K562 (cell line): Measurements from ENCODE around the gene SERPINE3. TPM values are rescaled to one million over a fixed set of nuclear protein-coding genes. Genes with fewer than 3 reads are reported as not detected.

Experiments
- ATAC-seq: fragments of 200-7000 bp; cut with Tn5 transposase; 3 replicates; pipeline ENCODE4 v1.9.1; 2020; ENCODE audit warnings: moderate library complexity
- BruUV-seq: library from RNA; stranded (reverse); fragments of 400-500 nt; replicated peaks from 2 replicates; lab custom pipeline; 2021; lab: Mats Ljungman, UMichigan
- CTCF ChIA-PET: fragments of 300-600 bp; formaldehyde crosslinking; extraction: SDS; loops from one replicate; lab custom pipeline; 2021; ENCODE audit warnings: low intra/inter-chr PET ratio; lab: Yijun Ruan, JAX
- POLR2A ChIA-PET: fragments of 300-600, 350-650 bp; sonication (Branson Sonifier 250); formaldehyde crosslinking; extraction: SDS; loops from one replicate; lab custom pipeline; 2021; ENCODE audit warnings: antibody characterized with exemption, inconsistent platforms; lab: Yijun Ruan, JAX
- DNase-seq, 4 experiments: peaks; one replicate each; pipeline versions ENCODE4 v3.0.0 to v3.0.0-alpha.2; 2011 to 2018; ENCODE audit warnings: low spot score in 3 of 4, mixed read lengths in 3 of 4; ENCODE audit errors: extremely low read depth in 1 of 4
- FAIRE-seq: peaks from 2 replicates; lab custom pipeline; 2011; peaks lifted over from hg19 to GRCh38; lab: Jason Lieb, UNC
- H2AFZ ChIP-seq: 2 replicates; pipeline ENCODE4 v1.6.0; 2011; ENCODE audit warnings: low read depth, low read length, control low read depth, inconsistent platforms
- H3K27ac ChIP-seq: fragments of 200-600 bp; 3 replicates; pipeline ENCODE4 v1.8.0; 2011; ENCODE audit warnings: low read depth, mild to moderate bottlenecking, control low read depth, inconsistent platforms, low read length, moderate library complexity, mixed read lengths; ENCODE audit errors: extremely low read depth
- H3K27me3 ChIP-seq, 2 experiments: fragments of 300-600 bp in 1 of 2; 2 replicates in 1 of 2; 3 replicates in 1 of 2; pipeline versions ENCODE4 v1.6.0 to v1.8.0; 2011; ENCODE audit warnings: inconsistent platforms in 2 of 2, low read length in 2 of 2, mild to moderate bottlenecking in 1 of 2, mixed read lengths in 1 of 2, moderate library complexity in 1 of 2; ENCODE audit not compliant: control insufficient read depth in 2 of 2, insufficient read depth in 2 of 2
- H3K36me3 ChIP-seq: fragments of 300-600 bp; 3 replicates; pipeline ENCODE4 v1.8.0; 2011; ENCODE audit warnings: mild to moderate bottlenecking, low read length, inconsistent platforms; ENCODE audit not compliant: control insufficient read depth, insufficient read depth
- H3K4me1 ChIP-seq, 2 experiments: fragments of 200-600 bp in 1 of 2; replicated peaks in 1 of 2; 2 replicates in 1 of 2; 3 replicates in 1 of 2; pipeline versions ENCODE4 v1.5.1 to v1.8.0; 2011; ENCODE audit warnings: inconsistent platforms in 2 of 2, low read length in 2 of 2, mild to moderate bottlenecking in 1 of 2, mixed read lengths in 1 of 2, moderate library complexity in 1 of 2; ENCODE audit not compliant: control insufficient read depth in 2 of 2, insufficient read depth in 2 of 2
- H3K4me2 ChIP-seq: 2 replicates; pipeline ENCODE4 v1.6.1; 2011; ENCODE audit warnings: low read length, control low read depth, inconsistent platforms, mixed read lengths; ENCODE audit not compliant: insufficient read depth
- H3K4me3 ChIP-seq: fragments of 200-600 bp; sonication (generic), shearing (Covaris generic); 2 replicates; pipeline ENCODE4 v1.5.1; 2016; ENCODE audit warnings: control low read depth, inconsistent platforms
- H3K79me2 ChIP-seq: fragments of 200-600 bp; 3 replicates; pipeline ENCODE4 v1.8.0; 2011; ENCODE audit warnings: low read length, inconsistent platforms; ENCODE audit not compliant: control insufficient read depth, insufficient read depth
- H3K9ac ChIP-seq, 2 experiments: 2 replicates each; pipeline versions ENCODE4 v1.6.0 to v1.6.1; 2011; ENCODE audit warnings: low read depth in 2 of 2, low read length in 2 of 2, control low read depth in 1 of 2, inconsistent platforms in 1 of 2, mild to moderate bottlenecking in 1 of 2, mixed read lengths in 1 of 2; ENCODE audit not compliant: insufficient read depth in 1 of 2
- H3K9me1 ChIP-seq: one replicate; pipeline ENCODE4 v1.6.0; 2011; ENCODE audit warnings: inconsistent platforms, mild to moderate bottlenecking, low read length, moderate library complexity; ENCODE audit not compliant: control insufficient read depth, insufficient read depth
- H3K9me3 ChIP-seq: replicated peaks from 2 replicates; pipeline ENCODE4 v1.5.1; 2011; ENCODE audit warnings: low read depth, low read length, inconsistent platforms; ENCODE audit not compliant: control insufficient read depth, insufficient read depth
- H4K20me1 ChIP-seq: replicated peaks from 2 replicates; pipeline ENCODE4 v1.6.1; 2011; ENCODE audit warnings: low read length, inconsistent platforms, mixed read lengths; ENCODE audit not compliant: control insufficient read depth, insufficient read depth
- CEBPZ ChIP-seq: fragments of 150-350 bp; IDR thresholded peaks from 2 replicates; pipeline ENCODE4 v1.6.1; 2014; ENCODE audit warnings: low read depth, mild to moderate bottlenecking, low read length, borderline replicate concordance
- ELK3 ChIP-seq: fragments of 450-650 bp; formaldehyde crosslinking; IDR thresholded peaks from 2 replicates; pipeline ENCODE4 v1.4.0; 2020; ENCODE audit warnings: mild to moderate bottlenecking
- ERF ChIP-seq: fragments of 450-650 bp; formaldehyde crosslinking; IDR thresholded peaks from 2 replicates; pipeline ENCODE4 v1.4.0; 2020; ENCODE audit warnings: mild to moderate bottlenecking, mixed read lengths
- FOXJ3 ChIP-seq: sonication (generic); formaldehyde crosslinking; IDR thresholded peaks from 2 replicates; pipeline ENCODE4 v1.4.0; 2020; ENCODE audit warnings: mild to moderate bottlenecking, missing genetic modification reagents
- GTF2B ChIP-seq: IDR thresholded peaks from 2 replicates; pipeline ENCODE4 v1.6.1; 2011; ENCODE audit not compliant: insufficient read length; ENCODE audit errors: extremely low read depth
- KHSRP ChIP-seq: fragments of 450-650 bp; IDR thresholded peaks from 2 replicates; pipeline ENCODE4 v1.6.1; 2017
- KLF13 ChIP-seq: fragments of 450-650 bp; IDR thresholded peaks from 2 replicates; pipeline ENCODE4 v1.6.1; 2016; ENCODE audit warnings: missing genetic modification characterization, low read depth, mild to moderate bottlenecking, missing compliant biosample characterization, moderate library complexity, borderline replicate concordance
- MTA2 ChIP-seq: fragments of 450-650 bp; IDR thresholded peaks from 2 replicates; pipeline ENCODE4 v1.6.1; 2016; ENCODE audit warnings: low read depth
- MXD1 ChIP-seq: fragments of 250-450 bp; sonication (Bioruptor Pico); IDR thresholded peaks from 2 replicates; pipeline ENCODE4 v1.8.0; 2021; ENCODE audit warnings: borderline replicate concordance, mild to moderate bottlenecking, moderate library complexity; ENCODE audit not compliant: poor library complexity, severe bottlenecking
- PHTF2 ChIP-seq: fragments of 250-450 bp; sonication (Bioruptor Pico); IDR thresholded peaks from 2 replicates; pipeline ENCODE4 v1.5.0; 2021; ENCODE audit warnings: mild to moderate bottlenecking
- PPARD ChIP-seq: fragments of 250-450 bp; sonication (Bioruptor Pico); IDR thresholded peaks from 2 replicates; pipeline ENCODE4 v1.8.0; 2022; ENCODE audit warnings: inconsistent platforms, mild to moderate bottlenecking, moderate library complexity
- SMARCC2 ChIP-seq: fragments of 450-650 bp; IDR thresholded peaks from 2 replicates; pipeline ENCODE4 v1.6.1; 2017; ENCODE audit warnings: antibody characterized with exemption, moderate library complexity, mild to moderate bottlenecking, low read depth
- SPI1 ChIP-seq: IDR thresholded peaks from 2 replicates; pipeline ENCODE4 v1.6.1; 2011; ENCODE audit warnings: low read depth, low read length, control low read depth, borderline replicate concordance
- SUPT5H ChIP-seq: fragments of 450-650 bp; IDR thresholded peaks from 2 replicates; pipeline ENCODE4 v1.6.1; 2016
- TCFL5 ChIP-seq: fragments of 250-450 bp; sonication (Bioruptor Pico); conservative IDR thresholded peaks from 2 replicates; pipeline ENCODE4 v1.6.1; 2021; ENCODE audit warnings: mild to moderate bottlenecking, moderate library complexity, matching md5 sums
- ZNF280B ChIP-seq: fragments of 250-450 bp; sonication (Bioruptor Pico); IDR thresholded peaks from 2 replicates; pipeline ENCODE4 v1.5.1; 2021; ENCODE audit warnings: mild to moderate bottlenecking
- WGBS: fragments of 100-300 bp; shearing (Covaris generic); methylation state at CpG from one replicate; pipeline ENCODE4 v1.1.6; 2016; ENCODE audit warnings: low coverage, mixed read lengths; ENCODE audit not compliant: insufficient coverage; ENCODE audit errors: missing lambda C conversion rate; 5-methylcytosine and 5-hydroxymethylcytosine counted together
- in situ Hi-C: fragments of 300-500 bp; cut with MboI; formaldehyde crosslinking; loops from 4 replicates; pipeline ENCODE4 v1.15.0; 2018; ENCODE audit warnings: inconsistent platforms, mixed read lengths
- intact Hi-C: fragments of 100-400 bp; cut with micrococcal nuclease; formaldehyde crosslinking; loops from 2 replicates; pipeline ENCODE4 v1.14.2; 2022
- polyA plus RNA-seq, 8 experiments: library from polyadenylated mRNA; depleted of rRNA in 4 of 8; stranded (reverse) in 5 of 8; unstranded in 3 of 8; fragments of >200 nt; fragmentation: Nextera tagmentation in 2 of 8; fragmentation: Illumina TruSeq in 1 of 8; extraction: Ambion mirVana in 2 of 8; extraction: Trizol in 1 of 8; gene quantifications; 2 replicates each; pipeline versions ENCODE4 v1.2.1 to v1.2.3, GENCODE V29; 2011 to 2014; ENCODE audit warnings: inconsistent platforms in 1 of 8, missing spikeins in 1 of 8
- total RNA-seq, 7 experiments: library from RNA; depleted of rRNA in 6 of 7; stranded (reverse); fragments of >200 nt in 6 of 7; fragmentation: Illumina TruSeq in 2 of 7; extraction: Trizol in 2 of 7; gene quantifications; 2 replicates each; pipeline versions ENCODE4 v1.2.1 to v1.2.3, GENCODE V29; 2011 to 2021; ENCODE audit warnings: low replicate concordance in 1 of 7

The SERPINE3 gene
- total and polyA plus RNA-seq, 9 of the 15 experiments (the other 6 are each of a cell fraction or from before 2014, with no cell fraction given), result not detected

DNA sequence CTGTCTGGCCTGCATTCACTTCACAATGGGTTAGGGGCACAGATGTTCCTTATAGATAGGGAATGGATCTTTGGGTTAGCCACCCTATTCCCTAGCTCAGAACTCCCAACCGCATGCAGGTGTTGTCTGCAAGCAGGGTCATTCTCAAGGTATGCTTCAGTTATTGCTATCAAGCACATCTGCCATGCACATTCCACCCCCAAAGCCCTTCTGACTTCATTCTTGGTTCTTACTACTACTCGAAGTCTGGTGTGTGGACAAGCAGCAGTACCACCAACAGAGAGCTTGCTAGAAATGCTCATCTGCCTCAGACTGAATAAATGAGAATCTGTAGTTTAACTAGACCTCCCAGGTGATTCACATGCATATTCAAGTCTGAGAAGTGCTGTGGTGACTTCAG is 31.3 kb downstream of the SERPINE3 start:
- H3K79me2 ChIP-seq, result no peaks in the 10 kb centered on the region
- CTCF ChIA-PET, result no interaction called here
- in situ Hi-C loops, result no loop called here
- H2AFZ ChIP-seq, result no peak overlapping the region
- ATAC-seq (no peak), FAIRE-seq (no peak), DNase-seq (no peak)
- POLR2A ChIA-PET, result no interaction called here
- H3K4me2 ChIP-seq, result no peak overlapping the region
- H3K27me3 ChIP-seq, result no peaks in the 10 kb centered on the region
- H3K9ac ChIP-seq, result no peak overlapping the region
- no peak overlapping the region for H3K4me3 ChIP-seq
- peaks cover 85% of the 10 kb centered on the region for H3K36me3 ChIP-seq
- H3K4me1 ChIP-seq, result no peaks in the 10 kb centered on the region
- no peaks in the 10 kb centered on the region for H4K20me1 ChIP-seq
- intact Hi-C loops, result no loop called here
- H3K9me1 ChIP-seq, result no peaks in the 10 kb centered on the region
- BruUV-seq, result no TSS peak
- no peaks in the 10 kb centered on the region for H3K9me3 ChIP-seq
- H3K27ac ChIP-seq, result no peak overlapping the region
- 75% methylated on average over 2 of the region's 2 CpGs for WGBS
- TF ChIP-seq PHTF2 (no peak), SUPT5H (no peak), SMARCC2 (no peak), KHSRP (no peak), MXD1 (CRISPR knock-in tag) (no peak), CEBPZ (no peak), SPI1 (no peak), GTF2B (no peak), ERF (CRISPR knock-in tag) (no peak), TCFL5 (CRISPR knock-in tag) (no peak), MTA2 (no peak), PPARD (no peak), ZNF280B (no peak), ELK3 (CRISPR knock-in tag) (no peak), KLF13 (no peak), FOXJ3 (CRISPR knock-in tag) (no peak)
